Parathyroid adenoma (tissue), 2 donors: Measurements from ENCODE around the gene BPIFB4.
"Not testable (repeated sequence)": the region's sequence is repeated elsewhere in the genome, so short reads cannot be mapped to it uniquely, and the experiment has no call there.

Experiments
- H2AFZ ChIP-seq: fragments of 300-600 bp; sonication (generic); one replicate; pipeline ENCODE4 v1.7.0; 2017; ENCODE audit warnings: antibody characterized with exemption, mild to moderate bottlenecking
- H3K27ac ChIP-seq: fragments of 300-600 bp; sonication (generic); one replicate; pipeline ENCODE4 v1.7.0; 2017
- H3K27me3 ChIP-seq: fragments of 300-600 bp; sonication (generic); one replicate; pipeline ENCODE4 v1.7.0; 2017; ENCODE audit warnings: low read length; ENCODE audit not compliant: control insufficient read depth, insufficient read depth
- H3K36me3 ChIP-seq: fragments of 300-600 bp; sonication (generic); one replicate; pipeline ENCODE4 v1.7.0; 2017; ENCODE audit warnings: low read length; ENCODE audit not compliant: control insufficient read depth, insufficient read depth
- H3K4me1 ChIP-seq: fragments of 300-600 bp; sonication (generic); one replicate; pipeline ENCODE4 v1.7.0; 2017; ENCODE audit warnings: control low read depth
- H3K4me2 ChIP-seq: fragments of 300-600 bp; sonication (generic); one replicate; pipeline ENCODE4 v1.7.0; 2017; ENCODE audit warnings: low read length
- H3K4me3 ChIP-seq: fragments of 300-600 bp; sonication (generic); one replicate; pipeline ENCODE4 v1.7.0; 2017; ENCODE audit warnings: low read depth, low read length
- H3K79me2 ChIP-seq: fragments of 300-600 bp; sonication (generic); one replicate; pipeline ENCODE4 v1.7.0; 2017; ENCODE audit warnings: control low read depth
- H3K9ac ChIP-seq: fragments of 300-600 bp; sonication (generic); one replicate; pipeline ENCODE4 v1.7.0; 2017; ENCODE audit warnings: mild to moderate bottlenecking
- H3K9me3 ChIP-seq: fragments of 300-600 bp; sonication (generic); one replicate; pipeline ENCODE4 v1.7.0; 2017; ENCODE audit warnings: low read length; ENCODE audit not compliant: control insufficient read depth
- TF ChIP-seq, protein P1 (sequence below): fragments of 300-600 bp; sonication (generic); IDR thresholded peaks from one replicate; pipeline ENCODE4 v1.7.0; 2017; ENCODE audit warnings: antibody characterized with exemption, mild to moderate bottlenecking
- donor health status: primary hyperparathyroidism.

BPIFB4 gene

DNA sequence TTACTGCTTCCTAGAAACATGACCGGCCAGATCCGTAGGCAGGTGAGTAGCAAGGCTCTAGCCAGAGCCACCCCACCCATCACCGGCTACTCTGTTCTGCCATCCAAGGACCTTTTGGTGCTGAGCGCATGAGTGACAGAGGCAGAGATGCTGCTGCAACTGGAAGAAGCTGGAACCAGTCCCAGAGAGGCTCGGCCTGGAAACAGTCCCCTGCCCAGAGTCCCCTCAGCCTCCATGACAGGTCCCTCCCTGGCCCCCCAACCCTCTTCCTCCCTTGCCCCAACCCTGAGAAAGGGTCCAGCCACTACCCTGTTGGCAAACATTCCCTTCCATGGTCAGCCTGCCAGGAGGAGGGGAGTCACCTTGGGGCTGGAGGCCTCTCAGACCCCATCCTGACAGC lies 31.9 kb downstream of the BPIFB4 start:
- no peaks in the 10 kb centered on the region for H3K4me1 ChIP-seq
- H3K27me3 ChIP-seq: no peaks in the 10 kb centered on the region
- no peaks in the 10 kb centered on the region for H3K79me2 ChIP-seq
- H3K9me3 ChIP-seq: no peaks in the 10 kb centered on the region
- H3K27ac ChIP-seq: no peak overlapping the region
- TF ChIP-seq, protein P1, sequence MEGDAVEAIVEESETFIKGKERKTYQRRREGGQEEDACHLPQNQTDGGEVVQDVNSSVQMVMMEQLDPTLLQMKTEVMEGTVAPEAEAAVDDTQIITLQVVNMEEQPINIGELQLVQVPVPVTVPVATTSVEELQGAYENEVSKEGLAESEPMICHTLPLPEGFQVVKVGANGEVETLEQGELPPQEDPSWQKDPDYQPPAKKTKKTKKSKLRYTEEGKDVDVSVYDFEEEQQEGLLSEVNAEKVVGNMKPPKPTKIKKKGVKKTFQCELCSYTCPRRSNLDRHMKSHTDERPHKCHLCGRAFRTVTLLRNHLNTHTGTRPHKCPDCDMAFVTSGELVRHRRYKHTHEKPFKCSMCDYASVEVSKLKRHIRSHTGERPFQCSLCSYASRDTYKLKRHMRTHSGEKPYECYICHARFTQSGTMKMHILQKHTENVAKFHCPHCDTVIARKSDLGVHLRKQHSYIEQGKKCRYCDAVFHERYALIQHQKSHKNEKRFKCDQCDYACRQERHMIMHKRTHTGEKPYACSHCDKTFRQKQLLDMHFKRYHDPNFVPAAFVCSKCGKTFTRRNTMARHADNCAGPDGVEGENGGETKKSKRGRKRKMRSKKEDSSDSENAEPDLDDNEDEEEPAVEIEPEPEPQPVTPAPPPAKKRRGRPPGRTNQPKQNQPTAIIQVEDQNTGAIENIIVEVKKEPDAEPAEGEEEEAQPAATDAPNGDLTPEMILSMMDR: no peak
- H3K4me2 ChIP-seq: no peak overlapping the region
- H3K36me3 ChIP-seq: no peaks in the 10 kb centered on the region
- no peak overlapping the region for H3K9ac ChIP-seq
- no peak overlapping the region for H2AFZ ChIP-seq
- H3K4me3 ChIP-seq: no peak overlapping the region

DNA sequence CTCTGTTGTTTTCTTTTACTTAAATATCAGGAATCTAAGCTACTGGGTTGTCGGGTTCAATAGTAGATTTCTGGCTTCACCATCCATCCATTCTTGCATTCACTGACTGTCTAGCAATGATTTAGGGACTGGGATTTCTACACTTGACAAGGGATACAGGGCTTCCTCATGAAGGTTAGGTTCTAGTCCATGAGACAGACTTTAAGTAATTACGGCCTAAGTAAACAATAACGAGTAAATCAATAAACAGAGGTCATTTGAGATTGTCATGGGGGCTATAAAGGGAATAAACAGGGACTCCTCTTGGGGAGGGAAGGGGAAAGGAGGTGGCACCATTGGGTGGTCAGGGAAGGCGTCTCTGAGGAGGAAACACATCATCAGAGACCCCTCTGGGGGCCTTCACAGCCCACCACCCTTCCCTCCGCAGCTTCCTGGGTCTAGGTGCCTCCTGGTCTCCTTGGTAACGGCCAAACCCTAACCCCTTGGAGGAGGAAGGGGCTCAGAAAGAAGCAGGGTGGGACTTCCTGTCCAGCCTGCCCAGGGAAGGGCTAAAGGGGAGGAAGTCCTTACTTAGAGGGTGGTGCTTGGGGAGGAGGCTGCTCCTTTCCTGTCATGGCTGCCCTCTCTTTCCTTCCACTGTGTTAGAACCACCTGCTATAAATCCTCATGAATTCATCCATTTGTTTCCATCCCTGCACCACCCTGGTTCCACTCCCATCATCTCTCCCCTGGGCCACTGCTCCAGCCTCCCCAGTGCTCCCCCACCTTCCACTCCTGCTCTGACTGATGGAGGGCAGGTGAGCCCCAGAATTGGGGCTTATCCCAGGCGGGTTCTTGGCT lies 33.3 kb downstream of the BPIFB4 start:
- H3K36me3 ChIP-seq: no peaks in the 10 kb centered on the region
- no peak overlapping the region for H3K9ac ChIP-seq
- TF ChIP-seq, protein P1: no peak
- H3K4me2 ChIP-seq: no peak overlapping the region
- no peaks in the 10 kb centered on the region for H3K9me3 ChIP-seq
- H3K79me2 ChIP-seq: no peaks in the 10 kb centered on the region
- no peaks in the 10 kb centered on the region for H3K27me3 ChIP-seq
- H3K4me3 ChIP-seq: no peak overlapping the region
- no peak overlapping the region for H3K27ac ChIP-seq
- H2AFZ ChIP-seq: no peak overlapping the region
- H3K4me1 ChIP-seq: no peaks in the 10 kb centered on the region

DNA sequence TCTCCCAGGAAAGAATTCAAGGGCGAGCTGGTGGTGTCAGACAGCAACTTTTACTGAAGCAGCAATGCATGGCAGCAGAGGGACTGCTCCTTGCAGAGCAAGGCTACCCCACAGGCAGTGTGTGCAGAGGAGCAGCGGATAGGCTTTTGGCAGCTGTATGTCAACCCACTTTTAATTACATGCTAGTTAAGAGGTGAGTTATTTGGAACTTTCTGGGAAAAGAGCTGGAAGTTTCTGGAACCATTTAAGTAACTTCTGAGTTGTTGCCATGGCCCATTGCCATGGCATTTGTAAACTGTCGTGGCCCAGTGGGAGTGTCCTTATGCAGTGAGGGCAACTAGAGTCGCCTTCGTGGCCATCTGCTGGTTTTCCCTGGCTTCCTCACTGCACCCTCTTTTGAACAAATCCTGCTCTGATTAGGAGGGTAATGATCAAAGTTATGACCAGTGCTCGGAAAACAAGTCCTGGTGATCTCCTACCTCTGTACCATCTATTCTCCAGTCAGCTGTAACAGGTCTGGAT lies 34.0 kb downstream of the BPIFB4 start:
- Histone ChIP-seq H3K79me2 (no peaks in the 10 kb centered on the region), H3K9me3 (no peaks in the 10 kb centered on the region), H3K27ac (no peak overlapping the region), H3K9ac (no peak overlapping the region), H2AFZ (no peak overlapping the region), H3K36me3 (no peaks in the 10 kb centered on the region), H3K4me2 (no peak overlapping the region), H3K27me3 (no peaks in the 10 kb centered on the region), H3K4me1 (no peaks in the 10 kb centered on the region), H3K4me3 (no peak overlapping the region)
- TF ChIP-seq, protein P1: no peak

DNA sequence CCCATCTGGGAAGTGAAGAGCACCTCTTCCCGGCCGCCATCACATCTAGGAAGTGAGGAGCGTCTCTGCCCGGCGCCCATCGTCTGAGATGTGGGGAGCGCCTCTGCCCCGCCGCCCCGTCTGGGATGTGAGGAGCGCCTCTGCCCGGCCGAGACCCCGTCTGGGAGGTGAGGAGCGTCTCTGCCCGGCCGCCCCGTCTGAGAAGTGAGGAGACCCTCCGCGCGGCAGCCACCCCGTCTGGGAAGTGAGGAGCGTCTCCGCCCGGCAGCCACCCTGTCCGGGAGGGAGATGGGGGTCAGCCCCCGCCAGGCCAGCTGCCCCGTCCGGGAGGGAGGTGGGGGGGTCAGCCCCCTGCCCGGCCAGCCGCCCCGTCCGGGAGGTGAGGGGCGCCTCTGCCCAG lies 36.1 kb downstream of the BPIFB4 start:
- H3K9ac ChIP-seq, H3K27me3 ChIP-seq, H2AFZ ChIP-seq, H3K9me3 ChIP-seq, H3K36me3 ChIP-seq, H3K4me3 ChIP-seq, H3K4me2 ChIP-seq, H3K79me2 ChIP-seq, H3K27ac ChIP-seq, H3K4me1 ChIP-seq: not testable (repeated sequence)

DNA sequence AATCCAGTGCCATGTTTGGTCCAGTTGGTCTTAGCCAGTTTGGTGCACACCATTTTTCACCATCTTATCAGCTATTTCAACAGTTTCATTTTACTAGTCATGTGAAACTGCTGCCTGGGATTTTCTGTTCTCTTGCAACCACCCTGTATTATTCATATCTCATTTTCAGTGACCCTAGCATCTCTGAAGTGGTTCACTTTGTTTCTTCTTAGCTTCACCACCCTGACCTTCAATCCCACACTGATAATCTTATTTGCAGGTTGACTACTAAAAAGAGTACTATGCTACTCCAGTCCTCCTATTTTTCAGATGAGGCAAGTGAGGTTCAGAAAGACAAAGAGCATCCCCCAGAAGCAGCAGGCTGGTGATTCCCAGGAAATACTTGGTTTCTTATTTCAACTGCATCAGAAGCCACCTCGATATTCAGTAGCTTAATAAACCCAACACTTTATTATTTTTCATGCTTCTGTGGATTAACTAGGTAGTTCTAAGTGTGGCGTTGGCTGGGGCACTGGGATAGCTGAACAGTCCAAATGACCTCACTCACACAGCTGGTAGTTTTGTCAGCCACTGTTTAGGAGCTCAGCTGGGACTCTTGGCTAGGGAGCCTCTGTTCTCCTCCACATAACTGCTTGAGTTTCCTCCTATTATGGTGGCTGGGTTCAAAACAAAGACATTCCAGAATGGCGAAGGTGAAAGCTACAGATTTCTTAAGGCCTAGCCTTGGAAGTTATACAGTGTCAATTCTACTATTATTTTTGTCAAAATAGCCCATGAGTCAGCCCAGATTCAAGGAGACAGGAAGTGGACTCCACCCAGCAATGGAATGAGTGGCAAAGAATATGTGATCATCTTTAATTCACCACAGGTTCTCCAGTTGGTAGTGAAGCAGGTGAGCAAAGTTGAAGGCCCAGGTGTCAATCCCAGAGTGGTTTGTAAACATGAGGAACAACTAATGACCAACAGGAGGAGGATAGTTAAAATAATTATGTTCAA lies 40.6 kb downstream of the BPIFB4 start:
- Histone ChIP-seq H3K4me1 (no peaks in the 10 kb centered on the region), H3K4me2 (no peak overlapping the region), H3K79me2 (no peaks in the 10 kb centered on the region), H3K36me3 (no peaks in the 10 kb centered on the region), H3K9me3 (no peaks in the 10 kb centered on the region), H3K4me3 (no peak overlapping the region), H3K27me3 (no peaks in the 10 kb centered on the region), H3K9ac (no peak overlapping the region), H2AFZ (no peak overlapping the region), H3K27ac (no peak overlapping the region)
- TF ChIP-seq, protein P1: no peak
